ENCODE data around the gene ACACB.

Gene ACACB

DNA sequence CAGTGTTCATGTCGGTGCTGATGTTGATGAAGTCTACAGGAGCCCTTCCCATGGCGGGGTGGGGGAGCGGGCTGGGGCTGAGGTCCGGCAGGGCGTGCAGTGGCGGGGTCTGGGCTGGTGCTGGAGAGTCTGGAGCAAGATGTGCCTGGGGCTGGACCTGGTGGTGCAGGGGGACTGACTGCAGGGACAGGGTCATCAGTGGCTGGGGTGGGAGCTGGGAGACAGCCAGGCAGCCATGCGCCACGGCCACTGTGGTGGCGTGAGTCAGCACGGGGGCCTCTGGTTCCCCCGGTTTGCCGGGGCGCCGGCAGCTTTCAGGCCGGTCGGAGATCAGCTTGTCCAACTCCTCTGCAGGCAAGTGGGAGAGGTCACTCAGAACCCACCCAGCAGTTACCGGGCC is 165.1 kb downstream of the ACACB start:
- DNase-seq: no peak

- no peak for DNase-seq
Measured at GRCh38 chr12:109284392-109284791, 168.0 kb downstream of the ACACB start.

DNA sequence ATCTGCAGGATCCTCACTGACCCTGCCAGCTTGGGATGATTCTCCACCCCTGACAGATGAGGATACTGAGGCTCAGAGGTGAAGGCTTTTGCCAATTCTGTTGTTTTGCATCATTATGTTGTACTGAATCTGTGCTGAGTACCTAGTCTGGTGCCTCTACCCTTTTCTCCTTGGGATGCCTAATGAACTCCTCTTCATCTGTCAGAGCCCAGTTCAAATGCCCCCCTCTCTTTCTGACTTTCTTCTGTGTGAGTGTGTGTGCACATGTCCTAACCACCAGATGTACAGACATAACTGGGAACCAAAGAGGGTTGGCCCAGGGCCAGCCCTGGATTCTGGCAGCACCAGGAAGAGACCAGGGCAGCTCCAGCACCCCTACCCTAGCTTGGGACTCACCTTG is 169.9 kb downstream of the ACACB start:
- DNase-seq: no peak

GRCh38 chr12:109286652-109287051 is 170.3 kb downstream of the ACACB start:
- DNase-seq: no peak

DNA sequence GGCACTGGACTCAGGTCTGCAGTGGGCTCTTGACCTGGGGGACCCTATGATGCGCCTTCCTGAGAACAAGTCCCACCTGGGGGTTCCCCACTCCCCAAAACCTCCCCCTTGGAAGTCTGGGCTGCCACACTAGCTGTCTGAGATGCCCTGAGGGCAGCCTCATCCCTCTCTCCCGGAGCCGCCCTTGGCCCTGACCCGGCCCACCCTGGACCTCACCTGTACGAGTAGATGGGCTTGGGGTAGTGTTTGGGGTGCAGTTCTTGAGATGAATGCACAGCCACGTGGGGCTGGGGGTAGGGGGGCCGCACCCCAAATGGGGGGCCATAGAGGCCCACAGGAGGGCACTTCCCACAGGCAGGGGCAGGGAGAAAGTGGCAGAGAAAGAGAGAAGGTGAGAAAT is 170.8 kb downstream of the ACACB start:
- no peak for DNase-seq

DNA sequence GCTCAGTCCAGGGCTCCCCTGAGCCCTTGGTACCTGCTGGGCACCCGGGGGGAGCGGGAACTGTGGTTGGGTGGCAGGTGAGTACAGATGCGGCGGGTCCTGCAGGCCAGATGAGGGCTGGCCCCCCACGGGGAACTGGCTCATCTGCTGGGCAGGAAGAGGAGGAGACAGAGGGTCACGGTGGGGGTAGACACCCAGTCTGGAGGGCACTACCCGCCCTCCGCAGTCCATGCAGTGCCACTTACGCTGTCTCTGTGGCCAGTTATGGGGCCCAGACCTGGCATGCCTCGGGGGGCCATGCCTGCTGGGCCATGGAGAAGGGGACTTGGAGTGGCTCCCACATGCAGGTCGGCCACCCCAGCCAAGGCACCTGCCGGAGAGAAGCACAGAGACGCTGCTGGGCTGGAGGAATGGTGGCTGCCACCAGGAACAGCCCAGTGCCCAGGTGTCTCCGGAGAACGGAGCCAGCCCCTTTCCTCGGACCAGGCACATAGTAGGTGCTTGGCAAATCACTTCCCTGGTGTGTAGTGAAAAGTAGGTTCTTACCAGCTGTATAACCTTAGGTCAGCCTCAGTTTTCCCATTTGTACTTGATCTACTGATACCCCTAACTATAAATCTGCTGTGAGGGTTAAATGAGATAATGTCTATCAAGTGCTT is 171.6 kb downstream of the ACACB start:
- no peak for DNase-seq

DNA sequence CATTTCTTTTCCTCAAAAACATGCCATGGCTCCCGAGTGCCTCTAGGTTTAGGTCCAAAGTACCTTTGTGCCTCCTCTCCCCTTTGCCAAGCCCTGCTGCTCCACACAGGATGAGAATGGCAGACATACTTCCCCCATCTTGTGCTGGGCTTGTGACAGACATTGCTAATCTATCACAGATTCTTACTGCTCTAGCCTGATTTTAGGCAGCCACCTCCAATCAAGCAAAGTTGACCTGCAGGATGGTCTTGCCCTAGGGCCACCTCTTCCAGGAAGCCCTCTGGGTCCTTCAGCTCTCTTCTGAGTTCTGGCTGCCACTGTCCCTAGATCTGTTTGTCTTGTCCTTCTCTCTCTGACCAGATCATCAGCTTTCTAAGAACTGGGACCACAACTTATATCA is 172.2 kb downstream of the ACACB start:
- DNase-seq: no peak

DNA sequence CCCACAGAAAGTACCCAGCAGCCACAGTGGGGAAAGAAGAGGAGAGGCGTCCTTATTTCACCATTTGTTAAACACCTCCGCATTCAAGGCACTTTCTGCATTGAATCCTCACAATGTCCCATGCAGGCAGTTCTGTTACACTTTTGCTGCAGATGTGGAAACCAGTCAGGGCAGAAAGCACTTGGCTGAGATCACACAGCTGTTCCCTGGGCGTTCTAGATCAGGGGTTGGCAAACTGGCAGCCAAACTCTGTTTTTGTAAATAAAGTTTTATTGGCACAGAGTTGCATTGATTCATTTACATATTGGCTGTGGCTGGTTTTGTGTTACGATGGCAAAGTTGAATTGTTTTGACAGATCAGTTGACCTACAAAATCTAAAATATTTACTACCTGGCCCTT is 172.6 kb downstream of the ACACB start:
- no peak for DNase-seq

- DNase-seq: no peak
Measured at GRCh38 chr12:109289551-109289950, 173.2 kb downstream of the ACACB start.

- DNase-seq: no peak
Measured at GRCh38 chr12:109290061-109290460, 173.7 kb downstream of the ACACB start.

DNA sequence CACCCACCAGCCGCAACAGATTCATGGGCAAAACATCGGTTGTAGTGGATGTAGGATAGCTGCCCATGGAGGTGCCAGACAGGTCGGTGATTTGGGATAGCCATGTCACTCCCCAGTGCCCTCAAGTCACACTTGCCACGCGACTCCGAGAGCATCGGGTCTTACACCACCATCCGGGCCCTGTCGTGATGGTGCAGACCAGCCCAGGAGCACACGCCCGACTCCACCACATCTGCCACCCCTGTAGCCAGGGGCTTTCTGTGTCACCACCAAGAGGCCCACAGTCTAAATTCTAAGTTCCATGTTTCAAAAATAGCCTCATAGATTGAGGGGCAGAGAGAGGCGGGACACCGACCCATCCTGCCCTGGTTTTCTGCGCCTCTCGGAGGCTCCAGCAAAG is 174.7 kb downstream of the ACACB start:
- DNase-seq: no peak

DNA sequence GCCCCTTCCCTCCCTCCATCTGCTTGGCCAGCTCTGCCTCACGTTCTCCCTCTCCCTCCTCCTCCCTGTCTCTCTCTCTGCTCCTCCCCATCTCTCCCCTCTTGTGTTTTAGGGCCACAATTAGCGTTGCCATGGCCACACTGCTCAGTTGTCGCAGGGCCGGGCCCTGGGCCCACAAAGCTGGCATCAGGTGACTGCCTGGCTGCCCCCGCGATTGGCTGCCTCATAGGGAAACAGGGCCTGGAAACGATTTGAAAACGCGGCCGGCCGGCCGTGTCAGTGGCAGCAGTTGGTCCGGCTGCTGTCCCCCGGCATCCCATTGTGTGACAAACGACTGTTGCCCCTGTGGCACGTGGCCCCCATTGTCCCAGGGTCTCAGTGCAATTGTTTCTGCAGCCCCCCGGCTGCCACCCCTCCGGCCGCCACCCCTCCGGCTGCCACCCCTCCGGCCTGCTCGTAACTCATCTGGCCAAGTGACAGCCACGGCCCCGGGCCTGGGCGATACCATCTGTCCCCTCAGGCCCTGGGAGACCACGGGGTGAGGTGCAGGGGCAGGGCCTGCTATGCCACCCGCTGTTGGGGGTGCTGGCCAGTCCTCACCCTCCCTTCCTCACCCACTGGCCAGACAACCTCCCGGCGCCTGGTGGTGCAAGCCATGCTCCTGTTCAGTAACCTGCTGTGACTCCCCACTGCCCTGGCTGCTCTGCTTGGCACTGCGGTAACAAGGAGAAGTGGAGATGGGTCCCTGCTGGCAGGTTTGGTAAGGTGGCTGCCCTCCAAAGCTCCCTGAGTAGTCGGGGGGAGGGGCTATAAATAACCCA is 175.3 kb downstream of the ACACB start:
- no peak for DNase-seq

- DNase-seq: no peak
Measured at GRCh38 chr12:109292342-109292711, 175.9 kb downstream of the ACACB start.

GRCh38 chr12:109293106-109293505 is 176.7 kb downstream of the ACACB start:
- no peak for DNase-seq

DNA sequence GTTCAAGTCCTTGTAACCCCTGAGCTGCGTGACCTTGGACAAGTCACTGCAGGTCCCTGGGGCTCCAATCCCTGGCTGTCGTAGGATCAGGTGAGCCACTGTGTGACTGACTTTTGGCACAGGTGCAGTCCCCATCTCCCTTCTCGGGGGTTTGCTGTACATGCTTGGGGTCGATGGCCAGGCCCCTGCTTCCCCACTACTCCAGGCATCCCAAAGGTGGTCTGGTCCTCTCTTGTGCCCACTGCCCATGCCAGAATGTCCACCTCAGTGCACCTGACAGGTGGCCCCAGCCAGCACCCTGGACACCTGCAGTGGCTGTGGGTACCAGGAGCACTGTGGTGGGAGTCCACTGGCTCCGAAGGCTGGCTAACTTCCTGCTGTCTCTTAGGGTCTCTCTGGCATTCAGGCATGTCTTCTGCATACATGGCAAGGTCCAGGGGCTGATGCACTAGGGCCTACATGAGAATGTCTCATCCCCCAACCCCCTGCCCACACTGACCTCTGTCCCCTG is 178.0 kb downstream of the ACACB start:
- DNase-seq: no peak

GRCh38 chr12:109295764-109296425 is 179.5 kb downstream of the ACACB start:
- no peak for DNase-seq

- DNase-seq: no peak
Measured at GRCh38 chr12:109296431-109296830, 180.0 kb downstream of the ACACB start.

DNA sequence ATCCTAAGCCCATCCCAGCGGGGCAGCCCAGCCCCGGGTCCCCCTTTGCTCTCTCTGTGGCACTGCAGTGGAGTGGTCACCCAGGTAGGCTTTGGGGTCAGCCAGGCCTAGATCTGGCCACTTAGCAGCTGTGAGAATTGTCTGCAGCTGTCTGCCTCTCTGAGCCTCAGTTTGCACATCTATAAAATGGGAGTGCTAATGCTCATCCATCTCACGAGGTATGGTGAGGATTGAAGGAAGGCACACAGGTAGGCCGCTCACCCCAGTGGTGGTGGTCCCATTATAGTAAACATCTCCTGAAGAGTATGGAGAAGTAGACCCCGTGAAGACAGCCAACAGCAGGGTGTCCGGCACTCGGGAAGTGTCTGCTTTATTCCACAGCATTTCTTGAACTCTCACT is 183.5 kb downstream of the ACACB start:
- DNase-seq: no peak

- no peak for DNase-seq
Measured at GRCh38 chr12:109301643-109302168, 185.3 kb downstream of the ACACB start.

- no peak for DNase-seq
Measured at GRCh38 chr12:109302358-109302757, 186.0 kb downstream of the ACACB start.

- DNase-seq: no peak
Measured at GRCh38 chr12:109302770-109303169, 186.4 kb downstream of the ACACB start.

GRCh38 chr12:109304485-109304884 is 188.1 kb downstream of the ACACB start:
- DNase-seq: no peak

- DNase-seq: no peak
Measured at GRCh38 chr12:109305547-109305946, 189.2 kb downstream of the ACACB start.

- DNase-seq: no peak
Measured at GRCh38 chr12:109307051-109307450, 190.7 kb downstream of the ACACB start.
